ENCODE results near the gene BBS9. TPM values are rescaled to one million over a fixed set of nuclear protein-coding genes. Genes with fewer than 3 reads are reported as not detected.

BBS9 gene
- total RNA-seq, 2 experiments from 2014 or later: 16.0 to 20.4 TPM

- no peaks in the 10 kb centered on the region for H3K4me1 ChIP-seq (ENCODE audit: insufficient read depth, low read length)
- DNase-seq (no peak), ATAC-seq (ENCODE audit: poor library complexity) (no peak)
- ChIA-PET POLR2A (no interaction called here), CTCF (no interaction called here)
- Mint-ChIP-seq H3K36me3 (ENCODE audit: low read depth) (peaks cover 69% of the 10 kb centered on the region), H3K27me3 (no peaks in the 10 kb centered on the region), H3K27ac (no peak overlapping the region), H3K4me1 (ENCODE audit: low read depth) (no peaks in the 10 kb centered on the region), H3K9me3 (peaks cover 7% of the 10 kb centered on the region), H3K4me3 (no peak overlapping the region)
- no peak overlapping the region for H3K4me3 ChIP-seq (ENCODE audit: low read length)
- intact Hi-C loops (cut with DNase I, micrococcal nuclease): no loop called here
- TF ChIP-seq, protein P1, sequence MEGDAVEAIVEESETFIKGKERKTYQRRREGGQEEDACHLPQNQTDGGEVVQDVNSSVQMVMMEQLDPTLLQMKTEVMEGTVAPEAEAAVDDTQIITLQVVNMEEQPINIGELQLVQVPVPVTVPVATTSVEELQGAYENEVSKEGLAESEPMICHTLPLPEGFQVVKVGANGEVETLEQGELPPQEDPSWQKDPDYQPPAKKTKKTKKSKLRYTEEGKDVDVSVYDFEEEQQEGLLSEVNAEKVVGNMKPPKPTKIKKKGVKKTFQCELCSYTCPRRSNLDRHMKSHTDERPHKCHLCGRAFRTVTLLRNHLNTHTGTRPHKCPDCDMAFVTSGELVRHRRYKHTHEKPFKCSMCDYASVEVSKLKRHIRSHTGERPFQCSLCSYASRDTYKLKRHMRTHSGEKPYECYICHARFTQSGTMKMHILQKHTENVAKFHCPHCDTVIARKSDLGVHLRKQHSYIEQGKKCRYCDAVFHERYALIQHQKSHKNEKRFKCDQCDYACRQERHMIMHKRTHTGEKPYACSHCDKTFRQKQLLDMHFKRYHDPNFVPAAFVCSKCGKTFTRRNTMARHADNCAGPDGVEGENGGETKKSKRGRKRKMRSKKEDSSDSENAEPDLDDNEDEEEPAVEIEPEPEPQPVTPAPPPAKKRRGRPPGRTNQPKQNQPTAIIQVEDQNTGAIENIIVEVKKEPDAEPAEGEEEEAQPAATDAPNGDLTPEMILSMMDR (IDR thresholded peaks at IDR 0.05): no peak
- no peaks in the 10 kb centered on the region for H3K36me3 ChIP-seq (ENCODE audit: insufficient read depth, low read length)
- H3K27ac ChIP-seq (ENCODE audit: low read depth in 1 of 2, low read length in 2 of 2): no peak overlapping the region
- H3K9me3 ChIP-seq (ENCODE audit: control insufficient read depth in 1 of 2, insufficient read depth in 1 of 2, low read length in 2 of 2): no peaks in the 10 kb centered on the region
- no peaks in the 10 kb centered on the region for H3K27me3 ChIP-seq (ENCODE audit: control insufficient read depth in 1 of 2, insufficient read depth in 2 of 2, low read length in 2 of 2)
These were observed 483.1 kb downstream of the BBS9 start for GRCh38 chr7:33612442-33612841.

DNA sequence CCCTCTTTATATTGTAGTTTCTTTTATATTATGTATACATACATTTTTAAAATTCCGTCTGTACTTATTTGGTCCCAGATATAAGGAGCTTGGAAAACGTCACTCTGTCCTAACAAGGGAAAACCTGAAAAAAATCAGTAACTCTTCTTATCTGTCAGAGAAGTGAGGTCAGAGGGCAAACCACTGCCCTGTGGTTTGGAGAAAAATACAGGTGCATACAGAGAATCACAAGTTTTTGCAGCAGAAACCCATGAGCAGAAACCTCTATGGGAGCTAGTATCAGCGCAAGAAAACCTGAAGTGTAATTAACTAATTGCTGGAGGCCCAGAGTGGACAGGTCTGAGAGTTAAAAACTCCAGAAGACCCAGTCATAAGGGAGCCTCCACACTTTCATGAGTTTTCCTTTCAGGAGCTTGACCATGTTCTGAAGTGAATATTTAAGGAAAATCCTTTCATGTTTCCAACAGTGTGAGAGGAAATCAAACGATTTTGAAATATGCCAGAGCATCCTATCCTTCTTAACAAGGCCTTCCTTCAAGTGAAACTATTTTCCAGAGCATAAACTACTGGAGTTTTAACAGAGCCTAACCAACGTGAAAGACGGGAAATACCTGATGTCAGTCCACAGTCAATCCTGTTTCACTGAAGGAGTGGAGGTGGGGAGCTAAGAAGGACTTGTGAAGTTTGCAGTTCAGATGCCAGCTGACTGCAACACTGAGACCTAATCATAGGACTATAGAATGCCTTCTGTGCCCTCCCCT is 485.2 kb downstream of the BBS9 start:
- no peak overlapping the region for H3K27ac Mint-ChIP-seq
- Histone ChIP-seq H3K4me3 (ENCODE audit: low read length) (no peak overlapping the region), H3K36me3 (ENCODE audit: insufficient read depth, low read length) (no peaks in the 10 kb centered on the region), H3K27me3 (ENCODE audit: control insufficient read depth in 1 of 2, insufficient read depth in 2 of 2, low read length in 2 of 2) (no peaks in the 10 kb centered on the region), H3K27ac (ENCODE audit: low read depth in 1 of 2, low read length in 2 of 2) (no peak overlapping the region), H3K9me3 (ENCODE audit: control insufficient read depth in 1 of 2, insufficient read depth in 1 of 2, low read length in 2 of 2) (no peaks in the 10 kb centered on the region), H3K4me1 (ENCODE audit: insufficient read depth, low read length) (no peaks in the 10 kb centered on the region)
- ChIA-PET POLR2A (no interaction called here), CTCF (no interaction called here)
- no peaks in the 10 kb centered on the region for H3K4me1 Mint-ChIP-seq (ENCODE audit: low read depth)
- no peaks in the 10 kb centered on the region for H3K27me3 Mint-ChIP-seq
- peaks cover 3% of the 10 kb centered on the region for H3K9me3 Mint-ChIP-seq
- H3K4me3 Mint-ChIP-seq: no peak overlapping the region
- no peak for DNase-seq
- TF ChIP-seq, protein P1 (IDR thresholded peaks at IDR 0.05): no peak
- intact Hi-C loops (cut with DNase I, micrococcal nuclease): no loop called here
- no peak for ATAC-seq (ENCODE audit: poor library complexity)
- H3K36me3 Mint-ChIP-seq (ENCODE audit: low read depth): peaks cover 55% of the 10 kb centered on the region

GRCh38 chr7:33616752-33617151 is 487.4 kb downstream of the BBS9 start:
- DNase-seq (no peak), ATAC-seq (ENCODE audit: poor library complexity) (no peak)
- peaks cover 45% of the 10 kb centered on the region for H3K36me3 Mint-ChIP-seq (ENCODE audit: low read depth)
- H3K27me3 ChIP-seq (ENCODE audit: control insufficient read depth in 1 of 2, insufficient read depth in 2 of 2, low read length in 2 of 2): no peaks in the 10 kb centered on the region
- no peaks in the 10 kb centered on the region for H3K9me3 ChIP-seq (ENCODE audit: control insufficient read depth in 1 of 2, insufficient read depth in 1 of 2, low read length in 2 of 2)
- no peak overlapping the region for H3K4me3 ChIP-seq (ENCODE audit: low read length)
- H3K4me1 ChIP-seq (ENCODE audit: insufficient read depth, low read length): no peaks in the 10 kb centered on the region
- intact Hi-C loops (cut with DNase I, micrococcal nuclease): no loop called here
- TF ChIP-seq, protein P1 (IDR thresholded peaks at IDR 0.05): no peak
- H3K4me1 Mint-ChIP-seq (ENCODE audit: low read depth): no peaks in the 10 kb centered on the region
- no peaks in the 10 kb centered on the region for H3K27me3 Mint-ChIP-seq
- no peak overlapping the region for H3K27ac Mint-ChIP-seq
- H3K36me3 ChIP-seq (ENCODE audit: insufficient read depth, low read length): no peaks in the 10 kb centered on the region
- H3K4me3 Mint-ChIP-seq: no peak overlapping the region
- H3K27ac ChIP-seq (ENCODE audit: low read depth in 1 of 2, low read length in 2 of 2): no peak overlapping the region
- ChIA-PET POLR2A (no interaction called here), CTCF (no interaction called here)
- H3K9me3 Mint-ChIP-seq: peaks cover 12% of the 10 kb centered on the region
